ENCODE data around the gene CCDC107.
"Not testable (repeated sequence)": the region's sequence is repeated elsewhere in the genome, so short reads cannot be mapped to it uniquely, and the experiment has no call there.

Gene CCDC107, protein sequence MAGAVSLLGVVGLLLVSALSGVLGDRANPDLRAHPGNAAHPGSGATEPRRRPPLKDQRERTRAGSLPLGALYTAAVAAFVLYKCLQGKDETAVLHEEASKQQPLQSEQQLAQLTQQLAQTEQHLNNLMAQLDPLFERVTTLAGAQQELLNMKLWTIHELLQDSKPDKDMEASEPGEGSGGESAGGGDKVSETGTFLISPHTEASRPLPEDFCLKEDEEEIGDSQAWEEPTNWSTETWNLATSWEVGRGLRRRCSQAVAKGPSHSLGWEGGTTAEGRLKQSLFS

GRCh38 chr9:35658137-35658967 is at the start of gene CCDC107:
Gene CCDC107, plus strand, starts transcription at chr9:35658292. Its CDS starts 88 bp downstream, at chr9:35658380.
- peak; percentile 74 for DNase-seq (ENCODE audit: low read depth)

DNA sequence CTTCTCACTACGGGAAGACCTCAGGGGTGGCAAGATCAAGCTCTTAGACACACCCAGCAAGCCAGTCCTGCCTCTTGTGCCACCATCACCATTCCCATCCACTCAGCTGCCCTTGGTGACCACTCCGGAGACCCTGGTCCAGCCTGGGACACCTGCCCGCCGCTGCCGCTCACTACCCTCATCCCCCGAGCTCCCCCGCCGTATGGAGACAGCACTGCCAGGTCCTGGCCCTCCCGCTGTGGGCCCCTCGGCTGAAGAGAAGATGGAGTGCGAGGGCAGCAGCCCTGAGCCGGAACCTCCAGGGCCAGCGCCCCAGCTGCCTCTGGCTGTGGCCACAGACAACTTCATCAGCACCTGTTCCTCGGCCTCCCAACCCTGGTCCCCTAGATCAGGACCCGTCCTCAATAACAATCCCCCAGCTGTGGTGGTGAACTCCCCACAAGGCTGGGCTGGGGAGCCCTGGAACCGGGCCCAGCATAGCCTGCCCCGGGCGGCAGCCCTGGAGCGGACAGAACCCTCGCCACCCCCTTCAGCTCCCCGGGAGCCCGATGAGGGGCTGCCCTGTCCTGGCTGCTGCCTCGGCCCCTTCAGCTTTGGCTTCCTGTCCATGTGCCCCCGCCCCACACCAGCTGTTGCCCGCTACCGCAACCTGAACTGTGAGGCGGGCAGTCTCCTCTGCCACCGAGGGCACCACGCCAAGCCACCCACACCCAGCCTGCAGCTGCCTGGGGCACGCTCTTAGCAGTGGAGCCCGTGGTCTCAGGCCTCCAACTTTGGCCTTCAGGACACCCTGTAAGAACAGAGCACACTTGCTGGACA is 48.9 kb upstream of the CCDC107 start:
- DNase-seq (ENCODE audit: low read depth): no peak

DNA sequence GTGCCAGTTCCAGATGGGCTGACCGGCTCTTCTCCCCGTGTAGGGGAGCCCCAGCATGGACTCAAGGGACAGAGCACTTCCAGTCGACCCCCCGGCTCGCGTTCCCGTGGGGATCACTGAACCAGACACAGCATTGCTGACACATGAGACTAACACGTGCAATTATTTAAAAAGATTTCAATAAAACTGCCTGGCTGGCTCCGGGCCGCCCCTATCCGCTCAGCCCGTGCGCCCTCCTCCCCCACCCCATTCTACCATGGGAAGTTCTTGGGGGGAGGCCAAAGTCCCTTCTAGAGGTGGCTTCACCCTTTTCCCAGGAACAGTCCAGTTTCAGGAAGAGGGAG is 48.3 kb upstream of the CCDC107 start:
- DNase-seq (ENCODE audit: low read depth): no peak

- peak; percentile 37 for DNase-seq (ENCODE audit: low read depth)
These were observed 46.8 kb upstream of the CCDC107 start for GRCh38 chr9:35611230-35611797.

DNA sequence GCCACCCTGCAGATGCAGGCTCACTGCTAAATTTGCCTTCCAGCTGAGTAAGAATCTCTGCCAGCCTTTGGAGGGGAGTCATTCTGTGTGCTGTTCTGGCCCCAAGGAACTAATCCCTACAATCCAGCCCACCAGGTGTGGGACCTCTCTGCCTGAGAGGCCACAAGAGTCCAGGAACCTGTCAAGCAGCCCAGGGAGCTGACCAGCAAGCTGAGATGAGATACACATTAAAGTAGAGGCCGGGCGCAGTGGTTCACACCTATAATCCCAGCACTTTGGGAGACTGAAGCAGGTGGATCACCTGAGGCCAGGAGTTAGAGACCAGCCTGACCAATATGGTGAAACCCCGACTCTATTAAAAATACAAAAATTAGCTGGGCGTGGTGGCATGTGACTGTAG is 46.0 kb upstream of the CCDC107 start:
- not testable (repeated sequence) for DNase-seq (ENCODE audit: low read depth)

DNA sequence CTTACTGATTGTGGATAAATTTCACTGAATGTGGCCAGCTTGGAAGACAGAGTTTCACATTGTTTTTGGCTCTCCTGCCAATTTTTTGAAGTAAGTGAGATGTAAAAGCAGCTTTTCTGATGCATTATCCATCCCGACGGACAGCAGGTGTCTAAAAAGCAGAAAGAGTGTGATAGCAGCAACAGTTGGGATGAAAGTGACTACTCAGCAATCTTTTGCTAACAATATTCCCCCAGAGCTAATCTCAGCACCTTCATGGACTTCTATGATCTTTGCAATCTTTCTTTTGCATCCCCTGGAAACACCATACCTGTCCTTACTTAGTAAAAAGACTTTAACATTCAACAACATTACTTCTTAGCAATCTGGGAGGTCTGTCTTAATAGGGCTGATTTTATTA is 45.2 kb upstream of the CCDC107 start:
- DNase-seq (ENCODE audit: low read depth): no peak

GRCh38 chr9:35615981-35616680 is 42.0 kb upstream of the CCDC107 start:
- no peak for DNase-seq (ENCODE audit: low read depth)

- DNase-seq (ENCODE audit: low read depth): peak; percentile 57
These were observed 41.2 kb upstream of the CCDC107 start for GRCh38 chr9:35616681-35617459.

GRCh38 chr9:35617548-35617947 is 40.5 kb upstream of the CCDC107 start:
- DNase-seq (ENCODE audit: low read depth): no peak

GRCh38 chr9:35618325-35618727 is 39.8 kb upstream of the CCDC107 start, which contains the start of gene CD72:
Gene CD72, minus strand, starts transcription at chr9:35618413. Its CDS starts 110 bp downstream, at chr9:35618303.
- no peak for DNase-seq (ENCODE audit: low read depth)

DNA sequence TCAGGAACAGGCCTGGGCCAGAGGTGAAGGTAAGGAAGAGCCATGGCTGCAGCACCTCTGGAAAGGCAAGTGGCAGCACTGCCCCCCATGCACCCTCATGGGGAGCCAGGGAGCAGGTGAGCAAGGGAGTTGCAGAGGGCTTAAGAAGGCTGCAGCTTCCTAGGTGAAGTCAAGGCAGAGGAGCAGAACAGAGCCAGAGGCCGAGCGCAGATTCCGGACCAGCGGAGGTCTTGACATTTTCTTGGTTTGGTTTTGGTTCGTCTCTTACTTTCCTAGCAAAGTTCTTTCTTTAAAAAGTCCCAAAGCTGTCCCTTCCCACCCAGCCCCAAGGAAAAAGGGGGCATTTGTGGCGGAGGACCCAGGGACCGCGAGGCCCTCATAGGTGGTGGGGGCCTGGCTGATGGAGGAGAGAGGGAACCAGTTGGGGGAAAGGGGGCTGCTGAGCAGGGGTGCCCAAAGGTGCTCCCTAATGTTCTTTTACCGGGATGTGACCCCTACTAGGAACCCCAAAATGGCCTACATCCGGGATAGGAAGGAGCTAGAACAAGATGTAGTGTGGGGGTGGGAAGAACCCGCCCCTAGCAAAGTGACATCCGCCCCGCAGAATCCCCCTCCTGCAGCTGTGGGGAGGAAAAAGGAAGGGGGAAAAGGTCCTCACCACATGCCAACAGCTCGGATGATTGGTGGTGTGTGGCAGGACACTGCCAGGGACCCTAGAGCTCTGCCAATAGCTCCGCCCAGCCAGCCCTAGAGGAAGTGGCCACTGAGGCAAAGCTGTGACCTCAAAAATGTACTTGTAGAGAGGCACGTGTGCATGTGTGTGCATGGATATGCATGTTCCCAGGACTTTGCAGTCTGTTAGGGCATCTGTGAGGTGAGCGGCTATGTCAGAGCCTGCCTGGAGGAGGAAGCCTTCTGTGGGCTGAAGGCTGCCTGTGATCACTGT is 39.0 kb upstream of the CCDC107 start:
- DNase-seq (ENCODE audit: low read depth): peak; percentile 28

GRCh38 chr9:35619800-35620158 is 38.3 kb upstream of the CCDC107 start:
- DNase-seq (ENCODE audit: low read depth): no peak

DNA sequence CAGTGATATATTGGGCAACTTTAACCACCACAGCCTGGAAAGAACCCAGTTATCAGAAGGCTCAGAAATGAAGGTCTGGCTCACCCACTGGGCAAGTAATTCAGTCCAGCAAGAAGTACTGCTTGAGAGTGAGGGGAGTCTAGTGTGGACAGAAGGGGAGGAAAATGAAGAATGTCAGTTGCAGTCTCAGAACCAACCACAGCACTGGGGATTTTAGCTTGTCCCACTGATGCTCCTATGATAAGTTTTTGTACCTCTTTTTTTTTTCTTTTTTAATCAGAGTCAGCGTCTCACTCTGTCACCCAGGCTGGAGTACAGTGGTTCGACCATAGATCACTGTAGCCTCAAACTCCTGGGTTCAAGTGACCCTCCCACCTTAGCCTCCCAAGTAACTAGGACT is 30.5 kb upstream of the CCDC107 start:
- DNase-seq (ENCODE audit: low read depth): no peak

GRCh38 chr9:35628389-35628991 is 29.6 kb upstream of the CCDC107 start:
- DNase-seq (ENCODE audit: low read depth): no peak

DNA sequence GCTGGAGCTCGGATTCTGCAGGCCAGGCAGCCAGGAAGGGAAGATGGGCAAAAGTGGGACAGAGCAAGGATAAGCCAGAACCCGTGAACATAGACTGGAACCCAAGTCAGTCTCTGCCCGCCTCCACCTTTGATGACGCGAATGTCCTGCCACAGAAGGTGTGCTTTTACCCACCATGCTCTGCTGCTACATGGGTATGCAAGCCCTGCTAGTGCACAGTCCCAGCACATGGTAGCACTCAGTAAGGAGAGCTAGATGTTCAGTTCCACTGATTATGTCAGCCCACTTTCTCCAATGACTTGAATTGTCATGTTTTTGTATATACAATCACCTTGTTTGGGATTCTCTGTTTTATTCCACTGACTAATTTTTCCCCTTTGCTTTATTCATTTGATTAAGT is 28.5 kb upstream of the CCDC107 start:
- DNase-seq (ENCODE audit: low read depth): no peak

DNA sequence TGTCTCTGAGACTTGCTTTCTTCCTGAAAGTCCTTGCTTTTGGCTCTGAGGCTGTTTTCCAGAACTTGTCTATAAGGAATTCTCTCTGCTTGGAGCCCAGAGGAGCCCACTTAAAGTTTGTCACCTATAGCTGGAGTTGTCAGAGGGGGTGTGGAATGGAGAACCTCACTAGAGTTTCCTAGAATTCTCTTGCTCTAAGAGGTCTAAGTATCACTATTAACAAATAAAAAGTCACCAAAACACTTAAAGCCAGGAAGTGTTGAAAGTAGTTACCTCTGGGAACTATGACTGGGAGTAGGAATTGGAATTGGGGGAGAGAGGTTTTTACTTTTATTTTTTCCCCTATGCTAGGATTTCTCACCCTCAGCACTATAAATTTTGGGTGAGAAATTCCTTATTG is 22.4 kb upstream of the CCDC107 start:
- DNase-seq (ENCODE audit: low read depth): no peak

DNA sequence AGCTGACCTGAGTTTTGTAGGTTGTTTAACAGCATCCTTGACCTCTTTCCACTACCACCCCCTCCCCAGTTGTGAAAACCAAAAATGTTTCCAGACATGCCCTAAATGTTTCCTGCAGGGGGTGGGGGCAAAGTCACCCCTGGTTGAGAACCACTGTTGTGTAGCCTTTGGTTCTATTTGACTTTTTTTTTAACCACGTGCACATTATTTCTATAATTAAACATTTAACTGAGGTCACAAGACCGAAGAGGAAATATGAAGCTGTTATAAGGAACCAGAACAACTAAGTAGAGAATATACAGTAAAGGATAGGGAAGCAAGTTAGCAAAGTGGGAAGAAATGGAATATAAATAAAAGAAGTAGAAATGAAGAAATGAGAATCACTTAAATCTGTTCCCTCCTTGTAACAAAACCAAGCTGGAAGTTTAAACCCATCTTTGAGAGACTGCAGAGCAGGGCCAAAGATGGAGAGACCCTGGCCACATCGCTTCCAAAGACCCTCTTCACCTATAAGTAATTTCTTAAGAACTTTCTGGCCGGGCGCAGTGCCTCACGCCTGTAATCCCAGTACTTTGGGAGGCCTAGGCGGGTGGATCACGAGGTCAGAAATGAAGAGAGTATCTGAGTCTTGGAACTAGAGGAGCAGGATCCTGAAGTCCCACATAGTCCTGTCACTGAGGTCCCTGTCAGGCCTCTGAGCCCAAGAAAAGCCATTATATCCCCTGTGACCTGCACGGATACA is 21.8 kb upstream of the CCDC107 start:
- DNase-seq (ENCODE audit: low read depth): no peak

DNA sequence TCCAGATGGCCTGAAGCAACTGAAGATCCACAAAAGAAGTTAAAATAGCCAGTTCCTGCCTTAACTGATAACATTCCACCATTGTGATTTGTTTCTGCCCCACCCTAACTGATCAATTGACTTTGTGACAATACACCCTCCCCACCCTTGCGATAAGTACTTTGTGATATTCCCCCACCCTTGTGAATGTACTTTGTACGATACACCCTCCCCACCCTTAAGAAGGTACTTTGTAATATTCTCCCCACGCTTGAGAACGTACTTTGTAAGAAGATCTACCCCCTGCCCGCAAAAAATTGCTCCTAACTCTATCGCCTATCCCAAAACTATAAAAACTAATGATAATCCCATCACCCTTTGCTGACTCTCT is 21.2 kb upstream of the CCDC107 start:
- not testable (repeated sequence) for DNase-seq (ENCODE audit: low read depth)
